Neural cell (in vitro differentiated cells): Measurements from ENCODE around the gene ZCCHC2. TPM values are rescaled to one million over a fixed set of nuclear protein-coding genes. Genes with fewer than 3 reads are reported as not detected.

ENCODE experiments used
- H2AFZ ChIP-seq: fragments of 200-600, 300-800 bp; sonication (generic), shearing (Covaris generic); 2 replicates; pipeline ENCODE4 v1.6.0; 2014; ENCODE audit warnings: low read depth, mild to moderate bottlenecking, antibody characterized with exemption, low read length, moderate library complexity
- H3F3A ChIP-seq: fragments of 200-600 bp; shearing (Covaris generic); 2 replicates; pipeline ENCODE4 v1.6.1; 2016; ENCODE audit warnings: mild to moderate bottlenecking, moderate library complexity, mixed read lengths, antibody characterized with exemption, low read length; ENCODE audit not compliant: insufficient read depth, poor library complexity, severe bottlenecking
- H3K27ac ChIP-seq: fragments of 200-600, 300-800 bp; sonication (generic), shearing (Covaris generic); 2 replicates; pipeline ENCODE4 v1.5.1; 2014; ENCODE audit warnings: mild to moderate bottlenecking, low read length, moderate library complexity
- H3K27me3 ChIP-seq: fragments of 300-800, 200-600 bp; sonication (generic), shearing (Covaris generic); 2 replicates; pipeline ENCODE4 v1.6.0; 2014; ENCODE audit warnings: mild to moderate bottlenecking, low read depth, low read length, moderate library complexity; ENCODE audit not compliant: insufficient read depth
- H3K36me3 ChIP-seq: fragments of 300-800, 200-600 bp; sonication (generic), shearing (Covaris generic); 2 replicates; pipeline ENCODE4 v1.5.1; 2014; ENCODE audit warnings: mild to moderate bottlenecking, antibody characterized with exemption, low read length, moderate library complexity; ENCODE audit not compliant: insufficient read depth
- H3K4me2 ChIP-seq: fragments of 300-800, 200-600 bp; sonication (generic), shearing (Covaris generic); 2 replicates; pipeline ENCODE4 v1.6.0; 2014; ENCODE audit warnings: mild to moderate bottlenecking, low read length
- H3K4me3 ChIP-seq: fragments of 300-800, 200-600 bp; sonication (generic), shearing (Covaris generic); 2 replicates; pipeline ENCODE4 v1.5.1; 2014; ENCODE audit warnings: mild to moderate bottlenecking, low read length, moderate library complexity
- H3K79me2 ChIP-seq: fragments of 200-600 bp; shearing (Covaris generic); replicated peaks from 2 replicates; pipeline ENCODE4 v1.6.0; 2014; ENCODE audit warnings: mild to moderate bottlenecking, low read length, moderate library complexity; ENCODE audit not compliant: insufficient read depth
- H3K9ac ChIP-seq: fragments of 300-800, 200-600 bp; sonication (generic), shearing (Covaris generic); 2 replicates; pipeline ENCODE4 v1.6.1; 2016; ENCODE audit warnings: mild to moderate bottlenecking, low read length, mixed read lengths
- H3K9me2 ChIP-seq: fragments of 200-600 bp; shearing (Covaris generic); 2 replicates; pipeline ENCODE4 v1.6.1; 2016; ENCODE audit warnings: mild to moderate bottlenecking, low read length, mixed read lengths; ENCODE audit not compliant: insufficient read depth
- H3K9me3 ChIP-seq: fragments of 200-600, 300-800 bp; sonication (generic), shearing (Covaris generic); 2 replicates; pipeline ENCODE4 v1.6.1; 2016; ENCODE audit warnings: mild to moderate bottlenecking, mixed run types, low read length, moderate library complexity, mixed read lengths
- H4K20me1 ChIP-seq: fragments of 200-600 bp; shearing (Covaris generic); 2 replicates; pipeline ENCODE4 v1.6.1; 2016; ENCODE audit warnings: mild to moderate bottlenecking, mixed run types; ENCODE audit not compliant: insufficient read depth
- CTCF ChIP-seq: fragments of 450-650 bp; IDR thresholded peaks from 2 replicates; pipeline ENCODE4 v1.5.1; 2014; ENCODE audit warnings: antibody characterized with exemption, mild to moderate bottlenecking, moderate library complexity; ENCODE audit not compliant: poor library complexity, severe bottlenecking
- EP300 ChIP-seq: fragments of 450-650 bp; conservative IDR thresholded peaks from 2 replicates; pipeline ENCODE4 v1.6.1; 2014; ENCODE audit warnings: antibody characterized with exemption, mild to moderate bottlenecking, moderate library complexity; ENCODE audit not compliant: poor library complexity, severe bottlenecking
- EZH2 ChIP-seq: fragments of 200-600, 300-800 bp; shearing (Covaris generic), sonication (generic); IDR thresholded peaks from 2 replicates; pipeline ENCODE4 v1.6.1; 2014; ENCODE audit warnings: antibody characterized with exemption, low read length, borderline replicate concordance, mild to moderate bottlenecking; ENCODE audit not compliant: insufficient read depth, poor library complexity, severe bottlenecking
- MXI1 ChIP-seq: fragments of 450-650 bp; conservative IDR thresholded peaks from 2 replicates; pipeline ENCODE4 v1.6.1; 2014; ENCODE audit warnings: antibody characterized with exemption, mild to moderate bottlenecking; ENCODE audit not compliant: poor library complexity, severe bottlenecking
- POLR2AphosphoS5 ChIP-seq: IDR thresholded peaks from 2 replicates; pipeline ENCODE4 v1.6.1; 2012
- RAD21 ChIP-seq: fragments of 450-650 bp; conservative IDR thresholded peaks from 2 replicates; pipeline ENCODE4 v1.6.1; 2014; ENCODE audit warnings: antibody characterized with exemption, mild to moderate bottlenecking, moderate library complexity
- REST ChIP-seq: IDR thresholded peaks from 2 replicates; pipeline ENCODE4 v1.6.1; 2012; ENCODE audit warnings: borderline replicate concordance
- SMC3 ChIP-seq: fragments of 450-650 bp; conservative IDR thresholded peaks from 2 replicates; pipeline ENCODE4 v1.6.1; 2014; ENCODE audit warnings: antibody characterized with exemption, mild to moderate bottlenecking, moderate library complexity; ENCODE audit not compliant: poor library complexity
- TAF1 ChIP-seq: IDR thresholded peaks from 2 replicates; pipeline ENCODE4 v1.6.1; 2012; ENCODE audit warnings: low read depth
- polyA plus RNA-seq: library from polyadenylated mRNA; depleted of rRNA; stranded (reverse); fragments of >200 nt; gene quantifications from 2 replicates; pipeline ENCODE4 v1.2.3, GENCODE V29; 2014

ZCCHC2 gene
- polyA plus RNA-seq, 1 donor from 2014 or later, result 3.8 TPM

GRCh38 chr18:62545098-62545497 lies 22.3 kb downstream of the ZCCHC2 start:
- H3K27ac ChIP-seq, result no peak overlapping the region
- no peaks in the 10 kb centered on the region for H3K79me2 ChIP-seq
- no peaks in the 10 kb centered on the region for H4K20me1 ChIP-seq
- H3K9me3 ChIP-seq, result no peaks in the 10 kb centered on the region
- H3K36me3 ChIP-seq, result peaks cover 5% of the 10 kb centered on the region
- TF ChIP-seq EP300 (no peak), RAD21 (no peak)
- H3K4me3 ChIP-seq, result no peak overlapping the region
- no peaks in the 10 kb centered on the region for H3K9me2 ChIP-seq
- H2AFZ ChIP-seq, result no peak overlapping the region
- no peak overlapping the region for H3K4me2 ChIP-seq
- H3F3A ChIP-seq, result no peaks in the 10 kb centered on the region
- H3K9ac ChIP-seq, result no peak overlapping the region
- H3K27me3 ChIP-seq, result no peaks in the 10 kb centered on the region

GRCh38 chr18:62549755-62550154 lies 26.9 kb downstream of the ZCCHC2 start:
- H3K79me2 ChIP-seq, result no peaks in the 10 kb centered on the region
- H3K9me2 ChIP-seq, result no peaks in the 10 kb centered on the region

More at GRCh38 chr18:62549755-62550154, 26.9 kb downstream of the ZCCHC2 start:
- Histone ChIP-seq H3K36me3 (no peaks in the 10 kb centered on the region), H3K9me3 (no peaks in the 10 kb centered on the region), H3K27ac (no peak overlapping the region), H3K4me3 (no peak overlapping the region), H3K27me3 (no peaks in the 10 kb centered on the region), H3K9ac (no peak overlapping the region), H2AFZ (no peak overlapping the region), H3F3A (no peaks in the 10 kb centered on the region), H3K4me2 (no peak overlapping the region), H4K20me1 (no peaks in the 10 kb centered on the region)
- no peak for TF ChIP-seq RAD21
- no peak for TF ChIP-seq TAF1
- no peak for TF ChIP-seq EZH2
- no peak for TF ChIP-seq EP300
- TF ChIP-seq CTCF, result no peak
- TF ChIP-seq REST, result no peak
- no peak for TF ChIP-seq MXI1
- no peak for TF ChIP-seq SMC3
- no peak for TF ChIP-seq POLR2AphosphoS5
